ENCODE results near the gene ADGRV1. TPM values are rescaled to one million over a fixed set of nuclear protein-coding genes. Genes with fewer than 3 reads are reported as not detected.

ADGRV1 gene
- total RNA-seq, 2 donors from 2014 or later, result 16.4 to 20.9 TPM

DNA sequence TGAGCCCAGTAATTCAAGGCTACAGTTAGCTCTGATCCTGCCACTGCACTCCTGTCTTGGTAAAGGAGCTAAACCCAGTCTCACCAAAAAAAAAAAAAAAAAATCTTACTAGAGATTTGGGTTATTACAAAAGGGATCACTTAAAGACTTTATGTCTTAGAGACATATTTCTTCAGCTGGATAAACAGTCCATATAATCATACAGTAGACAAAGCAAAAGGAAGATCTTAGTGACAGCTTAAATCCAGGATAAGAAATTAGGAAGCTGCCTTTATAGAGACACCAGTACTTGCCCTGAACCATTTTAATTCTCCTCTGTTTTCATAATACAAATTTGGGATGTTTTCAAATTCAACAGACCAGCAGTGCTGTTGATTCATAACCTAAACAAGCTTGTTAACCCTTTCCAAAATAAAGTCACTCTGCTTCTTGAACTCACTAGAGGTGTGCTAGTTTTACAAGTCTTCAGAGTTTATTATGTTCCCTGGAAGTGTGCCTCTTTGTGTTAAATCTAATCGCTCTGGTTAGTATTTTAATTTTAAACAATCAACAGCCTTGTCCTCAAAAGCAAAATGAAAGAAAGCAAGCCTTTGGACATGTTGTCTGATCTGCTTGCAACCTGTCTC lies 569.0 kb downstream of the ADGRV1 start:
- 9% methylated on average over 1 of the region's 1 CpG for WGBS
- intact Hi-C loops (cut with DNase I), result loop anchor here (10.0 kb wide), 1 partner anchor 157 kb away; no protein-coding TSS in a partner anchor
- H3K9me3 ChIP-seq, result no peaks in the 10 kb centered on the region
- H3K27ac ChIP-seq, result peak overlapping the region; percentile 65 to 77
- H3K4me3 ChIP-seq, result no peak overlapping the region
- H3K27me3 ChIP-seq (replicated peaks; ENCODE audit: insufficient read depth), result no peaks in the 10 kb centered on the region
- H3K36me3 ChIP-seq, result no peaks in the 10 kb centered on the region
- H3K4me1 ChIP-seq (replicated peaks), result peaks cover 7% of the 10 kb centered on the region
- TF ChIP-seq POLR2AphosphoS5 (IDR thresholded peaks at IDR 0.05), result peak; percentile 55
- TF ChIP-seq, protein P1, sequence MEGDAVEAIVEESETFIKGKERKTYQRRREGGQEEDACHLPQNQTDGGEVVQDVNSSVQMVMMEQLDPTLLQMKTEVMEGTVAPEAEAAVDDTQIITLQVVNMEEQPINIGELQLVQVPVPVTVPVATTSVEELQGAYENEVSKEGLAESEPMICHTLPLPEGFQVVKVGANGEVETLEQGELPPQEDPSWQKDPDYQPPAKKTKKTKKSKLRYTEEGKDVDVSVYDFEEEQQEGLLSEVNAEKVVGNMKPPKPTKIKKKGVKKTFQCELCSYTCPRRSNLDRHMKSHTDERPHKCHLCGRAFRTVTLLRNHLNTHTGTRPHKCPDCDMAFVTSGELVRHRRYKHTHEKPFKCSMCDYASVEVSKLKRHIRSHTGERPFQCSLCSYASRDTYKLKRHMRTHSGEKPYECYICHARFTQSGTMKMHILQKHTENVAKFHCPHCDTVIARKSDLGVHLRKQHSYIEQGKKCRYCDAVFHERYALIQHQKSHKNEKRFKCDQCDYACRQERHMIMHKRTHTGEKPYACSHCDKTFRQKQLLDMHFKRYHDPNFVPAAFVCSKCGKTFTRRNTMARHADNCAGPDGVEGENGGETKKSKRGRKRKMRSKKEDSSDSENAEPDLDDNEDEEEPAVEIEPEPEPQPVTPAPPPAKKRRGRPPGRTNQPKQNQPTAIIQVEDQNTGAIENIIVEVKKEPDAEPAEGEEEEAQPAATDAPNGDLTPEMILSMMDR (IDR thresholded peaks at IDR 0.05), result no peak
- no peak for DNase-seq (ENCODE audit: low spot score)

DNA sequence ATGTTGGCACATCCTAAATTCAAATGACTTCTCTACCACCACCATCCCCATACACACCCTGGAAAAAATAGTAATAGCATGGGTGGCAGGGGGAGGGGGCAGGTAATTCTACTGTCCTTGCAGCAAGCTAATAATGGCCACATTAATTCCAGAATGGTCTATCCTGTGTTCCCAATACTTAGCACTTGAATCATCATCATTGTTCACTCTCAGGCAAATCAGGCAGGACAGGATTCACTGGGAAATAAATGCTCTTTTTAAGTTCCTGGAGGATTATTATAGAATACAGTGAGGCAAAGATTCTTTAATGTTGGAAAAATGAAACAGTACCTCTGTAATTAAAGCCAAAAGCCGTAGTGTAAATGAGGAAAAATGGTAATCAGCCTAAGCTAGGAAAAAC lies 570.0 kb downstream of the ADGRV1 start:
- peaks cover 7% of the 10 kb centered on the region for H3K4me1 ChIP-seq (replicated peaks)
- no peaks in the 10 kb centered on the region for H3K27me3 ChIP-seq (replicated peaks; ENCODE audit: insufficient read depth)
- peak overlapping the region; percentile 65 to 77 for H3K27ac ChIP-seq
- H3K9me3 ChIP-seq, result no peaks in the 10 kb centered on the region
- intact Hi-C loops (cut with DNase I), result loop anchor here (10.0 kb wide), 1 partner anchor 156 kb away; no protein-coding TSS in a partner anchor
- TF ChIP-seq POLR2A (IDR thresholded peaks at IDR 0.05), result no peak
- peak; percentile 14 for TF ChIP-seq POLR2AphosphoS5 (IDR thresholded peaks at IDR 0.05)
- TF ChIP-seq, protein P1 (IDR thresholded peaks at IDR 0.05), result no peak
- no peak for DNase-seq (ENCODE audit: low spot score)
- H3K36me3 ChIP-seq, result no peaks in the 10 kb centered on the region
- 49% methylated on average over 1 of the region's 1 CpG for WGBS
- no peak overlapping the region for H3K4me3 ChIP-seq

DNA sequence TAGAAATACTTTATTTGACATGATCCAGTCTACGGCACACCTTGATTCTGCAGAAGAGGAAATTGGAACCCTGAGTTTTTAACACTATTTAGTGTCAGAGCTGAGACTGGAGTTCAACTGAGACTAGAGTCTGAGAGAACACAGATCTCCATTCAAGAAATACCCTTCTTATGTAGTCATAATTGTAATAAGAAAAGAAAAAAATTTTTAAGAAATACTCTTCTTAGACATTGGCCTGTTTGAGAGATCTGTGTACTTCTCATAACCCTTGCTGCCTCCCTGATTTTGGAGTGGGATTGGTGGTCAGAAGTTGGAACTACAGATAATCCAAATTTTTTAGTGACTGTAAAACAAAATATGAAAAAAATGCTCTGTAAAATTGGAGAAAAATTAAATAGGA lies 571.2 kb downstream of the ADGRV1 start:
- 88% methylated on average over 1 of the region's 1 CpG for WGBS
- intact Hi-C loops (cut with DNase I), result loop anchor here (10.0 kb wide), 1 partner anchor 155 kb away; no protein-coding TSS in a partner anchor
- no peak overlapping the region for H3K27ac ChIP-seq

DNA sequence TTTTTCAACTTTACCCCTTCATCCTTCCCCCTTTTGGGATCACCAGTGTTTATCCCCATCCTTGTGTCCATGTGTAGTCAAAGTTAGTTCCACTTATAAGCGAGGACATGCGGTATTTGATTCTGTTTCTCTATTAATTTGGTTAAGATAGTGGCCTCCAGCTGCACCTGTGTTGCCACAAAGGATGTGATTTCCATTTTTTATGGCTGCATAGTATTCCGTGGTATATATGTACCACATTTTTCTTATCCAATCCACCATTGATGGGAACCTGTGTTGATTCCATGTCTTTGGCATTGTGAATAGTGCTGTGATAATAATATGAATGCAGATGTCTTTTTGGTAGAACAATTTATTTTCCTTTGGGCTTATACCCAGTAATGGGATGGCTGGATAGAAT lies 572.2 kb downstream of the ADGRV1 start:
- intact Hi-C loops (cut with DNase I), result no loop called here
- Histone ChIP-seq H3K27ac (no peak overlapping the region), H3K27me3 (replicated peaks; ENCODE audit: insufficient read depth) (no peaks in the 10 kb centered on the region), H3K36me3 (no peaks in the 10 kb centered on the region), H3K9me3 (no peaks in the 10 kb centered on the region), H3K4me3 (no peak overlapping the region), H3K4me1 (replicated peaks) (peaks cover 7% of the 10 kb centered on the region)
- DNase-seq (ENCODE audit: low spot score), result no peak
- 99% methylated on average over 3 of the region's 3 CpGs for WGBS
- no peak for TF ChIP-seq POLR2AphosphoS5 (IDR thresholded peaks at IDR 0.05)
- TF ChIP-seq, protein P1 (IDR thresholded peaks at IDR 0.05), result no peak
- TF ChIP-seq POLR2A (IDR thresholded peaks at IDR 0.05), result no peak

More for the DNA sequence above, 571.2 kb downstream of the ADGRV1 start:
- no peak for DNase-seq (ENCODE audit: low spot score)
- Histone ChIP-seq H3K4me1 (replicated peaks) (peaks cover 7% of the 10 kb centered on the region), H3K9me3 (no peaks in the 10 kb centered on the region), H3K36me3 (no peaks in the 10 kb centered on the region), H3K27me3 (replicated peaks; ENCODE audit: insufficient read depth) (no peaks in the 10 kb centered on the region), H3K4me3 (no peak overlapping the region)
- TF ChIP-seq POLR2A (IDR thresholded peaks at IDR 0.05) (no peak), POLR2AphosphoS5 (IDR thresholded peaks at IDR 0.05) (no peak)
- TF ChIP-seq, protein P1 (IDR thresholded peaks at IDR 0.05), result no peak

DNA sequence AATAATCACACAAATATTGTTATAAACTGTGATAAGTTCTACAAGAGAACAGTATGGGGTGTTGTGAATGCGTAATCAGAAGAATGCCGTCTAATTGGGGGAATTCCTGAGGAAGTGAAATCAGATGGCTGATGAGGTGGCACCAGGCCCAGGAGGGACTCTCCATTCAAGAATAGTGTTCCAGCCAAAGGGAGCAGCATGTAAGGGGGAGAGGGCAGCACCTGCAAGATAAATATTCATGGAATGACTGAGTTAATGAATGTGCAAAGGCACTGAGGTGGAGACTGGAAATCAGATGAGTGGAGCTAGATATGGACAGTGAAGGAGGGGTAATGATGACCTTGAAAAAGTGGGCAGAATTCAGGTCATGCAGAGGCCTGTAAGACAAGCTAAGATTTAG lies 574.0 kb downstream of the ADGRV1 start:
- WGBS, result 77% methylated on average over 2 of the region's 2 CpGs
- Histone ChIP-seq H3K9me3 (no peaks in the 10 kb centered on the region), H3K4me3 (no peak overlapping the region), H3K27me3 (replicated peaks; ENCODE audit: insufficient read depth) (no peaks in the 10 kb centered on the region), H3K36me3 (no peaks in the 10 kb centered on the region), H3K4me1 (replicated peaks) (no peaks in the 10 kb centered on the region), H3K27ac (no peak overlapping the region)
- intact Hi-C loops (cut with DNase I), result no loop called here
- DNase-seq (ENCODE audit: low spot score), result no peak
- TF ChIP-seq, protein P1 (IDR thresholded peaks at IDR 0.05), result no peak
- TF ChIP-seq POLR2A (IDR thresholded peaks at IDR 0.05), result no peak
- TF ChIP-seq POLR2AphosphoS5 (IDR thresholded peaks at IDR 0.05), result no peak

Data from prostate gland (tissue), 2 donors.